GM18519 (cell line): ENCODE data around the gene CDKN2AIP.
"Not testable (repeated sequence)": the region's sequence is repeated elsewhere in the genome, so short reads cannot be mapped to it uniquely, and the experiment has no call there.

Experiments used
- ATAC-seq: cut with Tn5 transposase; IDR thresholded peaks from one replicate; pipeline ENCODE4 v1.9.1; 2021; ENCODE audit warnings: mild to moderate bottlenecking, moderate library complexity; ENCODE audit not compliant: unreplicated experiment, low FRiP score

Gene CDKN2AIP

GRCh38 chr4:183445097-183445428, 627 bp downstream of the CDKN2AIP start:
- no peak for ATAC-seq

DNA sequence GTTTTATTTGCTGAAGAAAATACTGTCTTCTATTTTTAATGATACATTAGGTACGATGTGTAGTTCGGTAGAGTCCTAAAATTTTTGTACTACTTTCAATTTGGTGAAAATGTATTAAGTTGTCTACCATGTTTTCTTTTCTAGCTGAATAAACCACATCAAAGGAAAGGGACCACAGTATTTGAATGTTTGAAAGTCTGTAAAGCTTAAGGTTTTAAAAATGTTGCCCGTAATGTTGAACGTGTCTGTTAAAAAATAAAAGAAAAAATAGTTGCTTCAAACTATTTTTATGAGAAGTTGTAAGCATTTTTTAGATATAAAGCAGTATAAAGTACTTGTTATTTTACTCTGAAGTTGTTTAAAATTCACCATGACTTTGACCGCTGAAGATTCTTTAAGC, 3.2 kb downstream of the CDKN2AIP start:
- ATAC-seq: no peak

GRCh38 chr4:183448436-183448835, 4.0 kb downstream of the CDKN2AIP start:
- no peak for ATAC-seq

DNA sequence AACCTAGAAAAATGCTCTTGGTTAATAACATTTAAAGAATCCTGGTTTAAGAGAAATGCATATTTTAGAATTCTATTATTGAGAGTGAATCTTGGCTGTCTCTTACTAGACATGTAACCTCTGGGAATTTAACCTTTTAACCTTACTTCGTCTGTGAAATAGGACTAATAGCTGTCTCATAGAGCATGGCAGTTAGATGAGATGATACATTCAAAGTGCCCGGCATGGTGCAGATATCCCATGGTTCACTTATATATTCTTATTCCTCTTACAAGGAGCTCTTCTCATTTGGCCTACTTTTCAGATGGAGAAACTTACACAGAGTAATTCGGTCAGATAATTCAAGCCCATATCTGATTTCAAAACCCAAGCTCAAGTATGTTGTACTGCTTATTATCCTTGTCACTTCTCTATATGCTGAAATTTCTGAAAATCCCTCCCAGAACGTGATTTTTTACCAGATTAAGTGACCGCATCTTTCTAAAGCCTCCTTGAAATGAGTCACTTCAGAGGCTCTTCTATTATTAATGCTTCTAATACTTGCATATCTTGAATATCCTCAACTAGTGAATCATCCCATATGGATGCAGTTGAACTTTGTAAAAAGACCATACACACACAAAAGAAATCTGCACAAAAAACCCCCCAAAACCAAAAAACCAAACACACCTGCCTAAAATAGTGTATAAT, 4.9 kb downstream of the CDKN2AIP start:
- ATAC-seq: no peak

- no peak for ATAC-seq
Observed at GRCh38 chr4:183450108-183450507, 5.7 kb downstream of the CDKN2AIP start.

DNA sequence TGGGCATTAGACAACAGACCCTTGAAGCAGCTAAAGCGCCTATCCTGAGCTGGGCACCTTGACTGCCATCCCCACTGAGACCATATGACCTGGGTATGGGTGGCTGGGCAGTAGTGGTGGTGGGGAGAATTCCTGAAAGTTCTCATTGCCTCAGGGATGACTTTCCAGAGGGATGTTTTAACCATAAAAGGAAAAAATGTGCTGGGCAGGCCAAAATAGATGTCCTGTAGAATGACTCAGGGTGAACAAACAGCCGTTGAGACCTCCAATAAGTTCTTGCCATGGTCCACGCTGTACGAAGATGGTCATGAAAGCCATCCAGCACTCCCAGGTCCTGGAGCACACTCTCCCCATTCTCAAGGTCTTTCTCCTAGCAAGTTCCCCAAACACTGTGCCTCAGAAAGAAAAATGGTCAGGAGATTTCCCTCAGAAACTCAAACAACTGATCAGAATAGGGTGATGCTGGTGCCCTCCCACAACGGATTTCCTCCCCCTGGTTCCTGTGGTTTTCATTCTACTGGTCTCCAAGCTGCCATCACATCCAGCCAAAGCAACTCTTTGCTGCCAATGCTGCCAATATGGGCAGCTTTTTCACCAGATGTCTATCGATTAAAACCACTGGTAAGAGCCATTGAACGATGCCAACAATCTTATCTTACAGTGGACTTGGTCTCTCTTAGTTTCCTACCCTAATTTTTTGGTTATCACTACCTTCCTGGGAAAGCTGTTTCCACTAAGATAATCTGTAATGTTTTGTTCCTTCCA, 11.2 kb downstream of the CDKN2AIP start:
- ATAC-seq: no peak

GRCh38 chr4:183458005-183458404, 13.6 kb downstream of the CDKN2AIP start:
- no peak for ATAC-seq

- ATAC-seq: not testable (repeated sequence)
Observed at GRCh38 chr4:183463903-183464619, 19.6 kb downstream of the CDKN2AIP start.

- not testable (repeated sequence) for ATAC-seq
Observed at GRCh38 chr4:183465879-183466278, 21.4 kb downstream of the CDKN2AIP start.

GRCh38 chr4:183467246-183467645, 22.8 kb downstream of the CDKN2AIP start:
- ATAC-seq: no peak

GRCh38 chr4:183468210-183469095, 24.0 kb downstream of the CDKN2AIP start:
- no peak for ATAC-seq

- ATAC-seq: no peak
Observed at GRCh38 chr4:183469285-183469684, 24.8 kb downstream of the CDKN2AIP start.

- no peak for ATAC-seq
Observed at GRCh38 chr4:183469936-183470335, 25.5 kb downstream of the CDKN2AIP start.

- ATAC-seq: no peak
Observed at GRCh38 chr4:183470821-183471220, 26.4 kb downstream of the CDKN2AIP start.

DNA sequence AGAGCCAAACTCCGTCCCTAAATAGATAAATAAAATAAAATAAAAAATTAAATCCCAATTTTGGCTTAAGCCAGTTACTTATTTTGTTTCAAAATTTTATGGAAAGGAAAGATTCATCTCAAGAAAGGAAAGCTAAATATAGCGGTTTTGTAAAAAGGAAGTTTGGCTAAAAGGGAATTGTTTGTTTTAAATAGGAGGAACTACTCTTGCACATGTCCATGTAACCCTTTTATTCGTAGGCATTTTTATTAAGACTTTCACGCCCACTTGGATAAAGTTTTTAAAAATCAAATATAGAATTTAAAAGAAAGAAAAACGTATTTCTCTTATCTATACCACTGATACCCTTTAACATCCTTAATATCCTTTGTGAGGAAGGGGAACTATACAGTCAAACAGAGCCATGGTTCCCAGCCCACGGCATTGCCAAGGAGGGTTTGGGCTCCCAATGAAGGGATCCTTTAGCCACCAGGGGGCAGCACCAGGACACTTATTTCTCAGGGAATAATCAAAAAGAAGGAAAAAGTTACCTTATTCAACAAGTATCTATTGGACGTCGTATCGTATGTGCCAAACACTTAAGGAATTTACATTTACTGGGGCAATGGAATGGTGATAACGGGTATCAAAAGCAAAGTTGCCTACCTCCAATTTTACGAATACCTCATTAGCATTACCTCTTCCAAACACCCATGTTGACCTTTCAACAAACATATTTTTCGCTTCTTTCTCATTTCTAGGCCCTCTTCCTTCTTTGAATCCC, 27.7 kb downstream of the CDKN2AIP start:
- peak; percentile 65 for ATAC-seq

- no peak for ATAC-seq
Observed at GRCh38 chr4:183478123-183478522, 33.7 kb downstream of the CDKN2AIP start.

- no peak for ATAC-seq
Observed at GRCh38 chr4:183478926-183479325, 34.5 kb downstream of the CDKN2AIP start.

- not testable (repeated sequence) for ATAC-seq
Observed at GRCh38 chr4:183482515-183483095, 38.2 kb downstream of the CDKN2AIP start.

DNA sequence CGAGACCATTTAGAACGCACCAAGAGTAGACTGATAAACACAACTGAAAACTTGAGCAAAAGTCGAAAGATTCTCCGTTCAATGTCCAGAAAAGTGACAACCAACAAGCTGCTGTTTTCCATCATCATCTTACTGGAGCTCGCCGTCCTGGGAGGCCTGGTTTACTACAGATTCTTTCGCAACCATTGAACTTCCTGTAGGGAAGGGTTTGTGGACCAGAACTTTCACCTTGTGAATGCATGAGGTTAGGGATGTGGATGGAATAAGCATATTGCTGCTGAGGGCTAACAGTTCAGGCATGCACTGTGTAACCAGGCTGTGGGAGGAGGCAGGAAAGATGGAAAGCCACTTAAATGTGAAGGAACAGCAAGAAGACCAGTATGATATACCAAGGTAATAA, 39.6 kb downstream of the CDKN2AIP start:
- ATAC-seq: no peak
